GM21619 (cell line): ENCODE measurements around the gene SLC34A1.
"Not testable (repeated sequence)": the region's sequence is repeated elsewhere in the genome, so short reads cannot be mapped to it uniquely, and the experiment has no call there.

Experiments
- ATAC-seq: cut with Tn5 transposase; IDR thresholded peaks from one replicate; pipeline ENCODE4 v1.9.1; 2021; ENCODE audit not compliant: unreplicated experiment

SLC34A1 gene

GRCh38 chr5:177367981-177368868 is 16.0 kb upstream of the SLC34A1 start:
- ATAC-seq: no peak

GRCh38 chr5:177368869-177369644 is 15.2 kb upstream of the SLC34A1 start:
- no peak for ATAC-seq

- no peak for ATAC-seq
Observed at GRCh38 chr5:177369645-177370440, 14.4 kb upstream of the SLC34A1 start.

- ATAC-seq: peak; percentile 52
Observed at GRCh38 chr5:177370488-177371119, 13.6 kb upstream of the SLC34A1 start.

- ATAC-seq: no peak
Observed at GRCh38 chr5:177371120-177372033, 12.9 kb upstream of the SLC34A1 start.

- ATAC-seq: no peak
Observed at GRCh38 chr5:177372034-177372896, 12.0 kb upstream of the SLC34A1 start.

GRCh38 chr5:177372910-177373309 is 11.3 kb upstream of the SLC34A1 start:
- no peak for ATAC-seq

- ATAC-seq: no peak
Observed at GRCh38 chr5:177373806-177374205, 10.4 kb upstream of the SLC34A1 start.

GRCh38 chr5:177374211-177374610 is 10.0 kb upstream of the SLC34A1 start:
- no peak for ATAC-seq

GRCh38 chr5:177375516-177375915 is 8.7 kb upstream of the SLC34A1 start:
- ATAC-seq: not testable (repeated sequence)

- ATAC-seq: no peak
Observed at GRCh38 chr5:177376107-177376506, 8.1 kb upstream of the SLC34A1 start.

GRCh38 chr5:177377851-177378776 is 6.1 kb upstream of the SLC34A1 start:
- ATAC-seq: no peak

GRCh38 chr5:177378884-177379883 is 5.0 kb upstream of the SLC34A1 start:
- ATAC-seq: peak; percentile 65

GRCh38 chr5:177380805-177381126 is 3.5 kb upstream of the SLC34A1 start:
- no peak for ATAC-seq

GRCh38 chr5:177382423-177383029 is 1.7 kb upstream of the SLC34A1 start:
- no peak for ATAC-seq

GRCh38 chr5:177383181-177383580 is 1.1 kb upstream of the SLC34A1 start:
- no peak for ATAC-seq
